ENCODE data around the gene RHOT2.

Gene RHOT2

GRCh38 chr16:647173-647902 is 20.6 kb upstream of the RHOT2 start:
- DNase-seq (ENCODE audit: low read depth) = no peak

GRCh38 chr16:648071-648780 is 19.7 kb upstream of the RHOT2 start:
- DNase-seq (ENCODE audit: low read depth) = no peak

GRCh38 chr16:648781-649589 is 18.9 kb upstream of the RHOT2 start, which contains the start of gene WDR90:
WDR90 (plus strand) TSS chr16:649365; CDS start chr16:649417, 52 bp downstream.
- DNase-seq (ENCODE audit: low read depth) = peak; percentile 83

DNA sequence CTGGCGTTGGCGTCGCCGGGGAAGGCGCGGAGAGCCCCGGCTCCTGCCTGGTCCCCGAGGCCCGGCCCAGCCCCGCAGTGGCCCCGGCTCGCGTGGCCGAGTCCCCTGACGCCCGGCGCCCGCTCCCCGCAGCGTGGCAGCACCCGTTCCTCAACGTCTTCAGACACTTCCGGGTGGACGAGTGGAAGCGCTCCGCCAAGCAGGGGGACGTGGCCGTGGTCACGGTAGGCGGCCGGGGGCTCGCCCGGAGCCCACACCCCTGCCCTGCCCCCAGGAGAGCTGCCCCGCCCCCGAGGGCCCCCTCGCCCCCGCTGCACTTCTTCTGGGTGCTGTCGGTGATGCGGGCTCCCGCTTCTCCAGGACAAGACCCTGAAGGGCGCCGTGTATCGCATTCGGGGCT is 18.3 kb upstream of the RHOT2 start:
- no peak for DNase-seq (ENCODE audit: low read depth)

- DNase-seq (ENCODE audit: low read depth) = no peak
Measured at GRCh38 chr16:651844-652243, 16.1 kb upstream of the RHOT2 start.

- no peak for DNase-seq (ENCODE audit: low read depth)
Measured at GRCh38 chr16:652454-653305, 15.3 kb upstream of the RHOT2 start.

DNA sequence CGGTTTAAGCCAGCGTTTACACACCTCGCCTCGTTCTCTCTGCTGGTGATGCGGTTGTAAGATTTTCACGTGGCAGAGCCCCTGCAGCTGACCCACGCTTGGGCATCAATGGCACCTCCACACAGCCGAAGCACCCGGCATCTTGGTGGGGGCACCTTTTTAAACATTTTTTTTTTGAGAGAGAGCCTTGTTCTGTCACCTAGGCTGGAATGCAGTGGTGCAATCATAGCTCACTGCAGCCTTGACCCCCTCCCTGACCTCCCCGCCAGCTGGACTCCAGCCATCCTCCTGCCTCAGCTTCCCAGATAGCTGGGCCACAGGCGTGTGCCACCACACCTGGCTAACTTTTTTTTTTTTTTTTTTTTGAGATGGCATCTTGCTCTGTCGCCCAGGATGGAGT is 13.9 kb upstream of the RHOT2 start:
- DNase-seq (ENCODE audit: low read depth) = no peak

DNA sequence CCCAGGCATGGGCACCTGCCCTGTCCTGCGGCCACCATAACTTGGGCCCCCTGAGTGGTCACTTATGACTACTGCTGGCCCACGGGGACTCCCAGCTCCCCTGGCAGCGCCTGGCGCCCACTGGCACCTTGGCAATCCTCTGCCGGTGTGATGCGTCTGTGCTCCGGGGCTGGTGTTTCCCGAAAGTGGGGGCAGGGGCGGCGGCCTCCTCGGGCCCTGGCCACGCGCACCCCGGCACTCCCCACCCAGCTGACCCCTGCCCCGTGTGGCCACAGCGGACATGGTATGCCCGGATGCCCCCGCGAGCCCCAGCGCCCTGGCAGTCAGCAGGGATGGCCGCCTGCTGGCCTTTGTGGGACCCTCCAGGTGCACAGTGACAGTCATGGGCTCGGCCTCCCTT is 10.4 kb upstream of the RHOT2 start:
- DNase-seq (ENCODE audit: low read depth) = no peak

DNA sequence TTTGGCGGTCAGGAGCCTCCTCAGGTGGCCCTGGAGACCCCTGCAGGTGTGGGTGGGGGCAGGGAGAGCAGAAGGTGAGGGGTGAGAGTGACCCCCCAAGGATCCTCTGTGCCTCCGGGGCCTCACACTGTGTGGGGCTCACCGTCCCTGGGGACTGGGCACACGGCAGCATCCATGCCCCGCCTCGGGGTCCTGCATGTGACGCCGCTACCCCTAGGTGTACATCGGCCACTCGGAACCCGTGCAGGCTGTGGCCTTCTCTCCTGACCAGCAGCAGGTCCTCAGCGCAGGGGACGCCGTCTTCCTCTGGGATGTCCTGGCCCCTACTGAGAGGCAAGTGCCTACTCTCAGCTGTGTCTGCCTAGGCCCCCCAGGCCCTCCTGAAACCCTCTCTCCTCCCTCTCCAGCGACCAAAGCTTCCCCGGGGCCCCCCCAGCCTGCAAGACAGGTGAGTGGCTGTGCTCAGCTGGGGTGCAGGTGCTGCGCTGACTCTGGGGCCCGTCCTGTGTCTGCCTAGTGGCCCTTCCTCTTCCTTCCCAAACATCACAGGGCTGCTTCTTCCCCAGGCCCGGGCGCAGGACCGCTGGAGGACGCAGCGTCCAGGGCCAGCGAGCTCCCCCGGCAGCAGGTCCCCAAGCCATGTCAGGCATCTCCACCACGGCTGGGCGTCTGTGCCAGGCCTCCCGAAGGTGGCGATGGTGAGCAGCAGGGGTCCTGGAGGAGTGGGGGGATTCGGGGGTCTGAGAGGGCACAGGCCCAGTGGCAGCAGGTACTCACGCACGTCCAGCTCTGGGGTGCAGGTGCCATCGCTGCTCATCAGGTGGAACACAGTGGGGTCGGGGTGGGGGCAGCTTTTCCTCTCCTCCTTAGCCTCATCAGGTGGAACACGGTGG is 9.0 kb upstream of the RHOT2 start:
- DNase-seq (ENCODE audit: low read depth) = no peak

GRCh38 chr16:659618-660017 is 8.3 kb upstream of the RHOT2 start:
- no peak for DNase-seq (ENCODE audit: low read depth)

DNA sequence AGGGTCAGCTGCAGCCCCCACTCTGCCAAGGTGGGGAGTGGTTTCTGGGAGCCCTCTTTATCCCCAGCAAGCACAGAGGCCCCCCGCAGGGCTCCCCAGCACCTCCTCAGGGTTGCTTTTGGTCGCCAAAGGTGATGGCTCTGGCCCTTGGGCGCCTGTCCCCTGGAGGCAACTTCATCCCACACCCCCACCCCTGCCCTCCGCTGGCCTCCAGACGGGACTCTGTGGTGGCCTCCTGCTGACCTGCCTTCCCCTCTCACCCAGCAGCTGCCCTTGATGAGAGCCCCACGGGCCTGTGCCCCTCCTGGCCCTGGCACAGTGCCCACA is 7.8 kb upstream of the RHOT2 start:
- DNase-seq (ENCODE audit: low read depth) = no peak

GRCh38 chr16:660459-661183 is 7.3 kb upstream of the RHOT2 start:
- peak; percentile 57 for DNase-seq (ENCODE audit: low read depth)

- no peak for DNase-seq (ENCODE audit: low read depth)
Measured at GRCh38 chr16:661184-661821, 6.6 kb upstream of the RHOT2 start.

- no peak for DNase-seq (ENCODE audit: low read depth)
Measured at GRCh38 chr16:662095-662494, 5.8 kb upstream of the RHOT2 start.

- no peak for DNase-seq (ENCODE audit: low read depth)
Measured at GRCh38 chr16:662597-662996, 5.3 kb upstream of the RHOT2 start.

DNA sequence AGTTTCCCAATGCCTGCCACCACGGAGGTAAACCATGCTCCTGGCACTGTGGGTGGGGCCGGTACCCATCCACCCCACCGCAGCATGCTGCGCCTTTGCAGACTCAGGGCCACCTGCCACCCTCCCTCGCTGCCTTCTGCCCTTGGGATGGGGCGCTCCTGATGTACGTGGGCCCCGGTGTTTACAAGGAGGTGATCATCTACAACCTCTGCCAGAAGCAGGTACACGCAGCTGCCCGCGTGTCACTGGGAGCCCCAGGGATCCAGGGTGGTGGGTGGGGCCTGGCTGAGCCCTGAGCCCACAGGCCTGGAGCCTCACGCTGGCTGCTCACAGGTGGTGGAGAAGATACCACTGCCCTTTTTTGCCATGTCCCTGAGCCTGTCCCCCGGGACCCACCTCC is 1.4 kb upstream of the RHOT2 start:
- DNase-seq (ENCODE audit: low read depth) = no peak

- DNase-seq (ENCODE audit: low read depth) = no peak
Measured at GRCh38 chr16:667113-667779, 686 bp upstream of the RHOT2 start.

DNA sequence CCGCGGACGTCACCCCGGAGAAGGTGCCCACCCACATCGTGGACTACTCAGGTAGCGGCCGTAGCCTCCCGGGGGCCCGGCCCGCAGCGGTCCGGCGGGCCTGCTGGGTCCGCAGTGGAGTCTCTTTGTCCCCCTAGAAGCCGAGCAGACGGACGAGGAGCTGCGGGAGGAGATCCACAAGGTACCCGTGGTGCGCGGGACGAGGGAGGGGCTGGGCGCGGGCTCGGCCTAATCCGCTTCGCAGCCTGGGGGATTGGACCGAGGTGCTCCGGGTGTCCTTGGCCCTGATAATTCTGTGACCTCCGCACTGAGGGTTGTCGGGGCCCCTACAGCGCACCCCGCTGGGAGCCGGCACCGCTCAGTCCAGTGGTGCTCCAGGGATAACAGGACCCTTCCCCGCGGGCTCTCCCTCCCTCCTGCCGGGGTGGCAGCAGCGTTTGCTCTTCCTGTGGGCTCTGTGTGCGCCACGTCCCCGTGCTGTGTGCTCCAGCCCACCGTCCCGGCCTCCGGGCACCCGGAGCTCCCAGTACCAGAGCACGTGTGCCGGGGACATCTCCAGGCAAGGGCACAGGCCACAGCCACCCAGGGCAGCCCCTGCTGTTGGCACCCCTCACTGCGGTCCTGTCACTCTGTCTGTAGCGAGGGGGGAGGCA is 713 bp downstream of the RHOT2 start:
- no peak for DNase-seq (ENCODE audit: low read depth)

DNA sequence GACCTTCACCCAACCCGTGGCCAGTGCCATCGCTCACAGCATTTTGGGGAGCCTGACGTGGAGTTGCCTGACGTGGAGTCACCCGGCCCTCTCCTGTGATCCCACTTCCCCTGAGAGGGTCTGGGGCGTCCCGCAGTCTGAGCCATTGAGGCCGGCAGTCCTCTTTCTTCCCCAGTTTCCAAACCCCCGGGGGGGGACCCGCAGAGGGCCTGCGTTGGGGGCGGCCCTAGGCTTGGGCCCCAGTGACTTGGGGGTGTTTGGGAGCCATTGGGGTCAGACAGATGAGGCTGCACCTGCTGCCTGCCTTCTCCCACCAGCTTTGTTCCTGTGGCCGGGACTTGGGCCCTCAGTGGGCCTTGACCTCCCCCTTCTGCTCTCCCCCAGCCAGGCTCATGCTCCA is 1.7 kb downstream of the RHOT2 start:
- no peak for DNase-seq (ENCODE audit: low read depth)
